Subcutaneous adipose tissue (tissue), 4 donors: ENCODE data around the gene EYA4. TPM values are rescaled to one million over a fixed set of nuclear protein-coding genes. Genes with fewer than 3 reads are reported as not detected.

ENCODE experiments used
- total RNA-seq, 4 donors: library from RNA; depleted of rRNA; stranded (reverse); fragments of >200 nt; gene quantifications; one replicate each; pipeline ENCODE4 v1.1.0, GENCODE V29; 2016
- TF ChIP-seq, protein P1 (sequence below): fragments of 450-650 bp; IDR thresholded peaks from one replicate; pipeline ENCODE4 v1.5.1; 2016; ENCODE audit warnings: low read depth, mild to moderate bottlenecking, control low read depth, antibody characterized with exemption, moderate library complexity

The EYA4 gene
- total RNA-seq, 4 donors from 2014 or later, result 1.5 to 7.7 (median 1.7) TPM

DNA sequence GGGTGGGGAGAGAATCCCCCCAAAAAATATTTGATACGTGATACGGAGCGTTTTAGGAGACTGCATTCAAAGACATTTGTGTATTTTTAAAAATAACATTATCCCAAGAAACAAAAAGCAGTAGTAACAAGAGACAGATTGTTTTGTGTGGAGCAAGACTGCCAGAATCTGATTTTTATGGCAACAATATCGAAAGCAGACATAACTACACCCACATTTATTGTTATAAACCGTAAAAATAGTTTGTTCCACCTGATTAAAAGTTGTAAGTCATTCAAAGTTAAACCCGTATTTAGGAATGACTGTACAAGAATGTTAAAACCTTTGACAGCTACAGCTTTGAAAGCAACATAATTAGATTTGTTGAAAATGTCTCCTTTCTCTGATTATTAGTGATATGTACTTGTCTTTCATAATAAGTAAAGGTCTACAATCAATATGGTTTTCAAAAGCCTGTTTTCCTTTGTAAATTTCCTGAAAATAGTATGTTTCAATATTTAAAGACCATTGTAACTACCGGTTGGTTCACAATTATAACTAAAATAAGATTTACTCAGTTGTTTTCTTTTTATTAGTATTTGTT lies 2.7 kb downstream of the EYA4 start:
- TF ChIP-seq, protein P1, sequence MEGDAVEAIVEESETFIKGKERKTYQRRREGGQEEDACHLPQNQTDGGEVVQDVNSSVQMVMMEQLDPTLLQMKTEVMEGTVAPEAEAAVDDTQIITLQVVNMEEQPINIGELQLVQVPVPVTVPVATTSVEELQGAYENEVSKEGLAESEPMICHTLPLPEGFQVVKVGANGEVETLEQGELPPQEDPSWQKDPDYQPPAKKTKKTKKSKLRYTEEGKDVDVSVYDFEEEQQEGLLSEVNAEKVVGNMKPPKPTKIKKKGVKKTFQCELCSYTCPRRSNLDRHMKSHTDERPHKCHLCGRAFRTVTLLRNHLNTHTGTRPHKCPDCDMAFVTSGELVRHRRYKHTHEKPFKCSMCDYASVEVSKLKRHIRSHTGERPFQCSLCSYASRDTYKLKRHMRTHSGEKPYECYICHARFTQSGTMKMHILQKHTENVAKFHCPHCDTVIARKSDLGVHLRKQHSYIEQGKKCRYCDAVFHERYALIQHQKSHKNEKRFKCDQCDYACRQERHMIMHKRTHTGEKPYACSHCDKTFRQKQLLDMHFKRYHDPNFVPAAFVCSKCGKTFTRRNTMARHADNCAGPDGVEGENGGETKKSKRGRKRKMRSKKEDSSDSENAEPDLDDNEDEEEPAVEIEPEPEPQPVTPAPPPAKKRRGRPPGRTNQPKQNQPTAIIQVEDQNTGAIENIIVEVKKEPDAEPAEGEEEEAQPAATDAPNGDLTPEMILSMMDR, result no peak

- TF ChIP-seq, protein P1, result no peak
Measured at GRCh38 chr6:133244519-133244918, 3.4 kb downstream of the EYA4 start.

- TF ChIP-seq, protein P1, result no peak
Measured at GRCh38 chr6:133245007-133245406, 3.9 kb downstream of the EYA4 start.

DNA sequence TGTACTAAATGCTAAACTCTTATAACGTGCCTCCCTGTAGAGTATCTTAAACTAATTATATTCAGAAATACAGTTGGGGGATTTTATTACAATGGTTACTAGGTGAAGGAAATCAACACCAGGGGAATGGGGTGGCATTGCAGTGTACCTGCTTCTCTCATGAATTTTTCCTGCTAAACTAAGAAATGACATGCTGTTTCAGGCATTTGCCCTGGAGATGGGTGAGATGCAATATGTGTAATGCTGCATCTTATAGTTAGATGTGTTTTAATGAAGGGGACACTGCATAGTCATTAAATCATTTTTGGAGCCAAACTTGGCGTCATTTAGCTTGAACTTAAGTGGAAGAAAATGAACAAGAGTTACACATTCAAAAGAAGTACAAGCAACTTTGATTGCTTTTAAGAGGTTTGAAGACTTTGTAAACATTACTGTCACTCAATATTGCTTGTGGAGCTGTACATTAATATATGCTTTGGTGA lies 4.3 kb downstream of the EYA4 start:
- TF ChIP-seq, protein P1, result no peak

DNA sequence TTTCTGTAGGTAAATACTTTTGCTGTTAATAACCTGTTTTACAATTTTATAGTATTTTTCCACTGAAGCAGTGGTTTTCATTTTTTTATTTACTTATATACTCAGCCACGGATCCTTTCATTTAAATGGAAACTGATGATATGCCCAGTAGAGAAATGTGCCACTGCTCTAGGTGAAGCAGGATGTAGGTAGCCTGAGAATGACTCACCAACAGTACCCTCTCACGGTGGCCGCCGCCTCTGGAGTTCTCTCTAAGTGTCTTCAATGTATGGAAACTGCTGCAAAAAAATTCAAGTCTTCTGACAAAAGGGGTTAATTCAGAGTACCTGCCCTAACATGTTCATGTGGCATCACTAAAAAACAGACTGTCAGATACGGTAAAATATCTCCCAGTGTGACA lies 6.4 kb downstream of the EYA4 start:
- TF ChIP-seq, protein P1, result no peak

- TF ChIP-seq, protein P1, result no peak
Measured at GRCh38 chr6:133248241-133249001, 7.3 kb downstream of the EYA4 start.

GRCh38 chr6:133251688-133252087 lies 10.5 kb downstream of the EYA4 start:
- TF ChIP-seq, protein P1, result no peak
